ENCODE data around the gene SRGAP2B. TPM values are rescaled to one million over a fixed set of nuclear protein-coding genes. Genes with fewer than 3 reads are reported as not detected.
"Not testable (repeated sequence)": the region's sequence is repeated elsewhere in the genome, so short reads cannot be mapped to it uniquely, and the experiment has no call there.

SRGAP2B gene
- total and polyA plus RNA-seq, 4 experiments from 2014 or later = 0.76 to 28.5 (median 14.3) TPM

DNA sequence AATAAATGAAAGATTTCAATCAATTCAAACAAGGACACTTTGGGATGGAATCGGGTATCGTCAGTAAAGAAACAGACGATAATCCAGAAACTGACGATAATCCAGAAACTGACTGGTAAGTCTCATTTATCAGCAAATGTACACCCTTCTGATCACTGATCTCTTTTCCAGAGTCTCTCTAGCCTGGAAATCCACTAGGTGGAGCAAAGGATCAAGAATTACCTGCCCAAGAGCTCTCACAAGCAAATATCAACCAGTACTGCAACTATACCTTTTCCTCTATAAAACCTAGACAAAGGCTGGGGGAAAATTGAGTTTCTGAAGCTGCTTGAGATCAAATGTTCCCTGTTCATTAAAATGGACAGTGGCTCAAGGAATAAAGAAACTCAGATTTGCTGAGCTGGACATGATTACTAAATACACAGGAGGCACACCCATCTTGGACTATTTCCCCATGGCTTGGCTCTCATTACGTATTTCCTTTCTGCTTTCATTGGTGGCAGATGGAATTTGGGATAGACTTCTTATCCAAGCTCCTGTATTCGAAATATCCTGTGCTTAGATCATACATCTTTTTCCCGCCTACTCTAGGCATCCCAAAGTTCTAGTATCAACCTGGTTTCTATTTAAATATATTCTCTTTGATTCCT is 29.0 kb upstream of the SRGAP2B start:
- H3K27ac ChIP-seq (ENCODE audit: low read depth, low read length); H3K27me3 Mint-ChIP-seq; H3K4me3 ChIP-seq (ENCODE audit: low read length in 2 of 2); POLR2A ChIA-PET (ENCODE audit: partially characterized antibody); intact Hi-C loops (cut with micrococcal nuclease); H3K4me1 ChIP-seq (ENCODE audit: insufficient read depth, low read length); H3K36me3 Mint-ChIP-seq; H3K27me3 ChIP-seq (ENCODE audit: insufficient read depth, low read length); H3K4me1 Mint-ChIP-seq; H3K9me3 Mint-ChIP-seq; H3K4me3 Mint-ChIP-seq; H3K27ac Mint-ChIP-seq; CTCF ChIA-PET (ENCODE audit: partially characterized antibody); H3K9me3 ChIP-seq (ENCODE audit: control insufficient read depth in 1 of 2, low read length in 2 of 2); H3K36me3 ChIP-seq (ENCODE audit: insufficient read depth, low read length); DNase-seq: not testable (repeated sequence)

GRCh38 chr1:145123062-145123395 is 27.9 kb upstream of the SRGAP2B start:
- H3K4me3 Mint-ChIP-seq; H3K27ac Mint-ChIP-seq; H3K4me3 ChIP-seq (ENCODE audit: low read length in 2 of 2): not testable (repeated sequence)

GRCh38 chr1:145122344-145123061 is 27.4 kb upstream of the SRGAP2B start:
- H3K27me3 ChIP-seq (ENCODE audit: insufficient read depth, low read length); CTCF ChIA-PET (ENCODE audit: partially characterized antibody); intact Hi-C loops (cut with micrococcal nuclease); H3K4me1 Mint-ChIP-seq; POLR2A ChIA-PET (ENCODE audit: partially characterized antibody); H3K9me3 ChIP-seq (ENCODE audit: control insufficient read depth in 1 of 2, low read length in 2 of 2); H3K4me3 Mint-ChIP-seq; H3K27ac Mint-ChIP-seq; H3K27me3 Mint-ChIP-seq; H3K4me3 ChIP-seq (ENCODE audit: low read length in 2 of 2); H3K36me3 Mint-ChIP-seq; H3K36me3 ChIP-seq (ENCODE audit: insufficient read depth, low read length); H3K4me1 ChIP-seq (ENCODE audit: insufficient read depth, low read length); H3K27ac ChIP-seq (ENCODE audit: low read depth, low read length); DNase-seq; H3K9me3 Mint-ChIP-seq: not testable (repeated sequence)

More at GRCh38 chr1:145123062-145123395, 27.9 kb upstream of the SRGAP2B start:
- H3K4me1 Mint-ChIP-seq; intact Hi-C loops (cut with micrococcal nuclease); H3K36me3 Mint-ChIP-seq; H3K27me3 ChIP-seq (ENCODE audit: insufficient read depth, low read length); H3K27ac ChIP-seq (ENCODE audit: low read depth, low read length); H3K27me3 Mint-ChIP-seq; H3K36me3 ChIP-seq (ENCODE audit: insufficient read depth, low read length); POLR2A ChIA-PET (ENCODE audit: partially characterized antibody); CTCF ChIA-PET (ENCODE audit: partially characterized antibody); H3K4me1 ChIP-seq (ENCODE audit: insufficient read depth, low read length); H3K9me3 ChIP-seq (ENCODE audit: control insufficient read depth in 1 of 2, low read length in 2 of 2); H3K9me3 Mint-ChIP-seq; DNase-seq: not testable (repeated sequence)

DNA sequence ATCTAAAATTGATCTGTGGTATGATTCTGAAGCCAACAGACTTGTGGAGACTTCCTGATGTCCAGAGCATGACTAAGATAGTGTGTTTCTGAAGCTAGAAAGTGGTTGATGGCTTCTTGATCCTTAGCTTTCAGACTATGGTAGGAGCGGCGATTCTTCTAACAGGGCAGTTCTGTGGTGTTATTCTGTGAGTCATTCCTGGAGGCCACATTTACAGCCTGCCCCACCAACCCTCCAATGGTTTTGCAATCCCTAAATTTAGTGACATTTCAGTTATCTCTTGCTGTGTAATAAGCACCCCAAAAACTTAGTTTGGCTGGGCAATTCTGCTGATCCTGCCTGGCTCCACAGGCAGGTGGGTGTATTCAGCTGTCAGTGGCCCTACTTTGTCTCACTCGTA is 24.7 kb upstream of the SRGAP2B start:
- POLR2A ChIA-PET (ENCODE audit: partially characterized antibody); CTCF ChIA-PET (ENCODE audit: partially characterized antibody); H3K36me3 ChIP-seq (ENCODE audit: insufficient read depth, low read length); H3K27ac Mint-ChIP-seq; H3K4me3 Mint-ChIP-seq; H3K4me3 ChIP-seq (ENCODE audit: low read length in 2 of 2); intact Hi-C loops (cut with micrococcal nuclease); H3K4me1 Mint-ChIP-seq; H3K27me3 ChIP-seq (ENCODE audit: insufficient read depth, low read length); H3K9me3 Mint-ChIP-seq; H3K9me3 ChIP-seq (ENCODE audit: control insufficient read depth in 1 of 2, low read length in 2 of 2); H3K36me3 Mint-ChIP-seq; H3K4me1 ChIP-seq (ENCODE audit: insufficient read depth, low read length); H3K27ac ChIP-seq (ENCODE audit: low read depth, low read length); H3K27me3 Mint-ChIP-seq; DNase-seq: not testable (repeated sequence)

DNA sequence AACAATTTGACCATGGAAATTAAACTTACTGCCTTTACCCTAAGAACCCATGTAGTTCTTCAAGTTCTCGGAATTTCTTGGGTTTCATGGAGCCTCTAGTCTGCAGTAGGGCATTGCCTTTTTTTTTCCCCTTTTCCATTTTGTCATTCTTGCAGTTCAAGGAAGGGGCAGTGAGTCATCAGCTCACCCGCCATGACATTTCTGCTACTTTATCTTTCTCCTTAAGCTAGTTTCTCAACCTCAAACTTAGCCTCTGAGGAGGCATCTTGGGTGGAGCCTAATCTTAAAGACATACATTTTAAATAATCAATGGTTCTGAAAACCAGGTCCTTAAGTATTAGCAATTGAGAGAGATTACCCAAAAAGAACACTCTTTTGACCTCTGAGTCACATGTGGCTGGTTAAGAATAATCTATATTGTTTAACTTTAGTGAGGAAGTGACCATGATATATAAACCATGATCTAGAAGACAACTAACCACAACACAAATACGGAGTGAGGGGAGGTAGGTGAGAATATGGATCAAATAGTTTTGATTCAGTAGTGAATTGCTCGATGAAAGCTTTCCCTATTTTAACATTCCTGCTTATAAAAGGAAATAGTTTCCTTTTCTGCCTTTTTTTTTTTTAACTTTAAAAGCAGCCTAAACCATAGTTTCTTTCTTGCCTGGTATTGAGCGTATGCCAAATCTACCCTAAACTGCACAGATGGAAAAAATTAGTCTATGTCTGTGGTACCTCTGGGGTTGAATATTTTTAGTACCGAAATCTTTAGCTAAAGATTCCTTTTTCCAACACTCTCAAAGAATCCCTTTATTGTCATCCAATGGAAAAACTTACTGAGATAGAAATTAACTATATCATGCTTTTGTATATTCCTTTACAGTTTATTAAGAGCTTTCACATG is 20.7 kb upstream of the SRGAP2B start:
- H3K9me3 ChIP-seq (ENCODE audit: control insufficient read depth in 1 of 2, low read length in 2 of 2); DNase-seq; H3K27ac ChIP-seq (ENCODE audit: low read depth, low read length); CTCF ChIA-PET (ENCODE audit: partially characterized antibody); H3K36me3 Mint-ChIP-seq; POLR2A ChIA-PET (ENCODE audit: partially characterized antibody); H3K9me3 Mint-ChIP-seq; intact Hi-C loops (cut with micrococcal nuclease); H3K27me3 ChIP-seq (ENCODE audit: insufficient read depth, low read length); H3K4me3 ChIP-seq (ENCODE audit: low read length in 2 of 2); H3K36me3 ChIP-seq (ENCODE audit: insufficient read depth, low read length); H3K4me1 ChIP-seq (ENCODE audit: insufficient read depth, low read length); H3K27me3 Mint-ChIP-seq; H3K4me3 Mint-ChIP-seq; H3K27ac Mint-ChIP-seq; H3K4me1 Mint-ChIP-seq: not testable (repeated sequence)

GRCh38 chr1:145114560-145115057 is 19.5 kb upstream of the SRGAP2B start:
- H3K4me3 ChIP-seq (ENCODE audit: low read length in 2 of 2); H3K27ac Mint-ChIP-seq; intact Hi-C loops (cut with micrococcal nuclease); H3K9me3 ChIP-seq (ENCODE audit: control insufficient read depth in 1 of 2, low read length in 2 of 2); H3K4me1 Mint-ChIP-seq; H3K4me3 Mint-ChIP-seq; H3K4me1 ChIP-seq (ENCODE audit: insufficient read depth, low read length); H3K27me3 ChIP-seq (ENCODE audit: insufficient read depth, low read length); CTCF ChIA-PET (ENCODE audit: partially characterized antibody); H3K9me3 Mint-ChIP-seq; H3K36me3 Mint-ChIP-seq; H3K27ac ChIP-seq (ENCODE audit: low read depth, low read length); DNase-seq; H3K27me3 Mint-ChIP-seq; POLR2A ChIA-PET (ENCODE audit: partially characterized antibody); H3K36me3 ChIP-seq (ENCODE audit: insufficient read depth, low read length): not testable (repeated sequence)

DNA sequence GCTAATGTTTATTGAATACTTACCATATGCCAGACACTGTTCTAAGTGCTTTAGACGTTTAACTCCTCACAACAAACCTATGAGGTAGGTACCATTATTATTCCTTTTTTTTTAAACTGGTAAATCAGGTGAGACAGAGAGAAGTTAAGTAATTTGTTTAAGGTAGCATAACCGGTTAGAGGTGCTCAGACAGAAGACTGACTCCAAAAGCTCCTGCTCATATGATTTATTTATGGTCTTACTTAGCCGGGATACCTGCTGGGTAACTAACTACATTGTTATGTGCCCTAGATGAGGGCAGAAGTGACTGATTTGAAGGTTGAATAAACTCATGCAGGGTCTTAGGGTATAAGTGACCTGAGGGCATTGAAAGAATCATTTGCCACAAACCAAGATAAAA is 17.6 kb upstream of the SRGAP2B start:
- H3K27me3 Mint-ChIP-seq; H3K9me3 ChIP-seq (ENCODE audit: control insufficient read depth in 1 of 2, low read length in 2 of 2); H3K4me1 ChIP-seq (ENCODE audit: insufficient read depth, low read length); DNase-seq; H3K4me3 ChIP-seq (ENCODE audit: low read length in 2 of 2); CTCF ChIA-PET (ENCODE audit: partially characterized antibody); POLR2A ChIA-PET (ENCODE audit: partially characterized antibody); H3K27ac Mint-ChIP-seq; H3K36me3 Mint-ChIP-seq; H3K27ac ChIP-seq (ENCODE audit: low read depth, low read length); H3K4me1 Mint-ChIP-seq; intact Hi-C loops (cut with micrococcal nuclease); H3K4me3 Mint-ChIP-seq; H3K9me3 Mint-ChIP-seq; H3K27me3 ChIP-seq (ENCODE audit: insufficient read depth, low read length); H3K36me3 ChIP-seq (ENCODE audit: insufficient read depth, low read length): not testable (repeated sequence)
